ENCODE measurements around the gene SIX5.
"Not testable (repeated sequence)": the region's sequence is repeated elsewhere in the genome, so short reads cannot be mapped to it uniquely, and the experiment has no call there.

Gene SIX5

DNA sequence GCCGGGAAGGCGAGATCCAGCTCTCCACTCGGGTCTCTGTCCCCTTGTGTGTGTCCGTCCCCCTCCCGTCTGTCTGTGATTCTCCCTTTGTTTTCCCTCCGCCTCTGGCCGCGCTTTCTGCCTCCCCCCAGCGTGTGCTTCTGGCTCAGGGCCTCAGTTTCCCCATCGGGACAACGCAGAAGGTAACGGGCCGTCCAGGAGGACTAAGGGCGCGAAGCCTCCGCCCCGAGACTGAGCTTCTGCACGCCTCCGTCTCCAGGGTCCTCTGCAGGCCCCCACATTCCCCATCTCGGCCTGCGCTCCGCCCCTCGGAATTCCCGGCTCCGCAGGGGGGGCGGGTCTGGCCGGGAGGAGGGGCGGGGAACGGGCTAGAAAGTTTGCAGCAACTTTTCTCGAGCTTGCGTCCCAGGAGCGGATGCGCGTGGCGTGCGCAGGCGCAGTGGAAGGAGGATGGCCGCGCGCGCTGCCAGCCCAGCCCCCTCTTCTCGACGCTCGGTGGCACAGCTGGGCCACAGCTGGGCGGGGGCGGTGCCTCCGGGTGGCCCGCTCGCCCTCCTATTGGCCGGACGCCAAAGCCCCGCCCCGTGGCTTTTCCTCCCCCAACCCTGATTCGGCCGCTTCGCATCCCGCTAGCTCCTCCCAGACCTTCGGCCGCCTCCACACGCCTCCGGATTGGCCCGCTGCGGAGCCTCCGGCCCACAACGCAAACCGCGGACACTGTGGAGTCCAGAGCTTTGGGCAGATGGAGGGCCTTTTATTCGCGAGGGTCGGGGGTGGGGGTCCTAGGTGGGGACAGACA, at the start of gene SIX5:
Gene SIX5, minus strand, starts transcription at position 269 of the 799 bp plus-strand sequence. CDS start 408 bp downstream, outside the sequence.
- DNase-seq (ENCODE audit: low read depth in 2 of 2): peak; percentile 90 to 94

GRCh38 chr19:45817725-45818301, 48.8 kb upstream of the SIX5 start:
- no peak for DNase-seq (ENCODE audit: low read depth in 2 of 2)

DNA sequence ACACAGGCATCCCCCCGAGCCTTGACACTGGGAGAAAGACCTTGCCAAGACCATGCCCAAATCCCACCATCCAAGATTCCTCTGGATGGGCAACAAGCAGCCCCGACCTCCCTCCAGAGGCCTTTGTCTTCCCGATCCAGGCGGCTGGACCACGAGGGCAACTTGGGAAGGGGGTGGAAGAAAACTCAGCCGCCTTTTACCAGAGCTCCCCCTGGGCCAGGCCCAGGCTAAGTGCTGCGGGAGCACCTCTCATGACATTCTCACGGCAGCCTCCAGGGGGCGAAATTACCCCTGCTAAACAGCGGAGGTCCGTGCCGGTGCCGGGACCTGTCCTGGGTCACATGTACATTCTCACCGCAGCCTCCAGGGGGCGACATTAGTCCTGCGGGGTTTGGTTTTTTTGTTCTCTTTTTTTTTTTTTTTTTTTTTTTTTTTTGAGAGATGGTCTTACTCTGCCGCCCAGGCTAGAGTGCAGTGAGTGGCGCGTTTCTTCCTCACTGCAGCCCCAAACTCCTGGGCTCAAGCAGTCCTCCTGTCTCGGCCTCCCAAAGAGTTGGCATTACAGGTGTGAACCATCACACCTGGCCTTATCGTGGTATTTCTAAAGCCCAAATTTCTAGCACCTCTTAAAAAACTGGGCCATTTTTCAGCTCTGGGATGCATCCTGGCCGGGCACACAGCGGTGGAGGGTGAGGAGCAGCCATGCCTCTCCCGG, 48.1 kb upstream of the SIX5 start:
- peak; percentile 95 to 96 for DNase-seq (ENCODE audit: low read depth in 2 of 2)

- DNase-seq (ENCODE audit: low read depth in 2 of 2): no peak
Measured at GRCh38 chr19:45816236-45817009, 47.4 kb upstream of the SIX5 start.

GRCh38 chr19:45815481-45816216, 46.6 kb upstream of the SIX5 start:
- no peak for DNase-seq (ENCODE audit: low read depth in 2 of 2)

DNA sequence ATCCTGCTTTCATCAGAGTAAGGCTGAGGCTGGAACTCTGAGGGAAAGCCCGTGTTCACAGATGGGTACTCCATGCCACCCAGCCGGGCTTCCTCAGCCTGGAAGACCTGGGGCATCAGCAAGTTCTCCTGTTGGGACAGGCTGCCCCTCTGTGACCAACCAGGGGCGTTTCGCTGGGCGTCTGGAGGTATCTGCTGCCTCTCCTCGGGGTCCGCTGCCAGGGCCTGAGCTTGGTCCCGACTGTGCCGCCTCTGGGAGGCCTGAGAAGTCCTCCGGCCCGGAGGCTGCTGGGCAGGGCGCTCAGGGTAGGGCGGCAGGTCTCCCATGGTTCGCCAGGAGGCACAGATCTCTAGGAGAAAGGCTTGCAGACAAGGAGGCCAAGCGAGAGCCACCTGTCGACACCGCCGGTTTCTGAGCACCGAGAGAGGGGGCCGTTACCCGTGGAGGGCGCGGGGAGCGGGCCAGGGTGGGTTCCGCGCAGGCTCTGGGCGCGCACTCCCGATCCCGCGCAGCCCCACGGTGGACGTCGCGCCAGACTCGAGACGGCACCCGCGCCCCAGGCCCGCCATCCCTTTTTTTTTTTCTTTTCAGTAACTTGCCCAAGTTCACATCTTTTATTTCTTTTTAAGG, 45.9 kb upstream of the SIX5 start, which contains the start of gene RSPH6A:
Gene RSPH6A, minus strand, starts transcription at position 458 of the 630 bp plus-strand sequence. Its CDS starts 132 bp downstream, at position 326.
- no peak for DNase-seq (ENCODE audit: low read depth in 2 of 2)

DNA sequence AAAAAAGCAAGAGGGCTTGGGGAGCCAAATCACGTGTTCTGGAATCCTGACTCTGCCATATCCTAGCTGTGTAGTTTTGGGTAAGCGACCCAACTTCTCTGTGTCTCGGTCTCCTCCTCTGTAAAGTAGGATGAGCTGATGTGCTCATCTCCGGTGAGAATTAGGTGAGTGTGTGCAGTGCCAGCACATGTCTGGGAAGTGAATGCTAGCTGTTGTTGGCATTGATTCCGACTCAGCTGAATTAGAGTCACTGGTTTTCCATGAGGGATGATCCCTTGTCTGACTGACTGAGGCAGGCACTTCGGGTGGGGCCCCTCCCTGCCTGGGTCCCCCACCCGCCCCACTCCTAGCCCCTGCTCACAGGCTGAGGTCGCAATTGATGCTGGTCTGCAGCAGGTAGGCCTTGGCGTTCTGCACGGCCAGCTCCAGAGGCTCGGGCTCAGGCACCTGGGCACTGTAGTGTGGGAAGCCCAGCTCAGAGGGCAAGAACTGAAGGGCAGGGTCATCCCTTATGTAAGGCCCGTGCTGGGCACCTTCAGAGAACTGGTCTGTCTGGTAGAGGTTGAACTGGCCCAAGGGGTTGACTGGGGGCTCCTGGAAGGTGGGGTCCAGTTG, 45.2 kb upstream of the SIX5 start:
- no peak for DNase-seq (ENCODE audit: low read depth in 2 of 2)

- no peak for DNase-seq (ENCODE audit: low read depth in 2 of 2)
Measured at GRCh38 chr19:45812297-45812696, 43.2 kb upstream of the SIX5 start.

- no peak for DNase-seq (ENCODE audit: low read depth in 2 of 2)
Measured at GRCh38 chr19:45809643-45810159, 40.6 kb upstream of the SIX5 start.

GRCh38 chr19:45805719-45806118, 36.7 kb upstream of the SIX5 start:
- no peak for DNase-seq (ENCODE audit: low read depth in 2 of 2)

DNA sequence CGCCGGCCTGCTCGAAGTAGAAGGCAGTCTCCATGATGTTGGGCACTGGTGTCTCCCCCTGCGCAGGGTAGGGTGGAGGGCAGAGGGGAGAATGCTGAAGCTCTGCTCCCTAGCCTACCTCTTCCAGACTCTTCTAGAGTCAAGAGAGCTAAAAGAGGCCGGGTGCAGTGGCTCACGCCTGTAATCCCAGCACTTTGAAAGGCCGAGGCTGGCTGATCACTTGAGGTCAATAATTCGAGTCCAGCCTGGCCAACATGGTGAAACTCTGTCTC, 35.8 kb upstream of the SIX5 start:
- no peak for DNase-seq (ENCODE audit: low read depth in 2 of 2)

DNA sequence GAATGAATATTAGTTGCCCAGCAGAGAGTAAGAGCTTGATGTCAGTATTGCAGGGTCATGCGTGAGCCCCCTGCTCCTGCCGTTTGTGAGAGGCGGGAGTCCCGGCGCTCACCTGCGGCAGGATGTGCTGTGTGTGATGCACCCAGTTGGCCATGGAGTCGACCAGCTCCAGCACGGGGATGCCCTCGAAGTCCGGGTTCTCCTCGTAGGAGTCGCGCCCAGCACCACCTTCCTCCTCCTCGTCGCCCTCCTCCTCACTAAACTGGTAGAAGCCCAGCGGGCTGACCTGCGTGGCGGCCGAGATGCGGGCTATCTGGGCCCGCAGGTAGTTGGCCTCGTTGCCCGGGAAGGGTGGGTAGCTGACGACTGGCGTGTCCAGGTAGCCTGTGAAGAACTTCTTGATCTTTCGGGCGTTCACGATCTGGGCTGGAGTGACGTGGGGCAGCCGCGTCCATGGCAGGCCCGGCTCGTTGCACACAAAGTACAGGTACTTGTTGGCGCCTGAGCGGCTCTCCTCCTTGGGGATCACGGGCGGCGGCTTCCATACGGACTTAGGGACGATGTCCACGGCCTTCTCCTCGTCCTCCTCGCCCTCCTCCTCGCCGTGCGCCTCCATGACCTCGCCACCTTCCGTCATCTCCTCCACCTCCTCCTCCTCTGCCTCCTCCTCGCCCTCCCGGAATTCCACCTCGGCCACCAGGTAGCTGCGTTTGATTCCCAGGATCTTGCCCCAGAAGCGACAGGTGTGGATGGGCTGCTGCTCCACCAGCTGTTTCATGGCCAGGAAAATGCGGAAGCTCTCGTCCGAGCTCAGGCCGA, 35.3 kb upstream of the SIX5 start:
- no peak for DNase-seq (ENCODE audit: low read depth in 2 of 2)

DNA sequence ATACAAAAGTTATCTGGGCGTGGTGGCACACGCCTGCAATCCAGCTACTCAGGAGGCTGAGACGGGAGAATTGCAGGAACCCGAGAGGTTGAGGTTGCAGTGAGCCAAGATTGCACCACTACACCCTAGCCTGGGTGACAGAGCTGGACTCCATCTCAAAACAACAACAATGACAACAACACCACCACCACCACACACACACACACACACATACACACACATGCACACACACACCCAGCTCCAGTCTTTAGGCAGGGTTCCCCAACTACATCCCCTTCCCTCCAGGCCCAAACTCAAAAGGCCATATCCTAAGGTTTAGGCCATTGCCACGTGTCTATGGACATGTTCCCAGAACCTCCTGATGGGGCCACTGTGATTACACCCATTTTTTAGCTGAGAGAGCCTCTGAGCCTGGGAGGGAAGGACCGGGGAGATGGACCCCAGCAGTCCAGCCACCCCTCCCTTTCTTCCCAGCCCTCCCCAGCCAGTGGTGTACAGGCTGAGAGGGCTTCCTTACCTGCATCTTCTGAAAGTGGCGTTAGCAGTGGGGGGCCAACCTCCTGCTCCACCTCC, 32.6 kb upstream of the SIX5 start:
- no peak for DNase-seq (ENCODE audit: low read depth in 2 of 2)

- no peak for DNase-seq (ENCODE audit: low read depth in 2 of 2)
Measured at GRCh38 chr19:45800070-45800553, 31.1 kb upstream of the SIX5 start.

- not testable (repeated sequence) for DNase-seq (ENCODE audit: low read depth in 2 of 2)
Measured at GRCh38 chr19:45799541-45799940, 30.5 kb upstream of the SIX5 start.

DNA sequence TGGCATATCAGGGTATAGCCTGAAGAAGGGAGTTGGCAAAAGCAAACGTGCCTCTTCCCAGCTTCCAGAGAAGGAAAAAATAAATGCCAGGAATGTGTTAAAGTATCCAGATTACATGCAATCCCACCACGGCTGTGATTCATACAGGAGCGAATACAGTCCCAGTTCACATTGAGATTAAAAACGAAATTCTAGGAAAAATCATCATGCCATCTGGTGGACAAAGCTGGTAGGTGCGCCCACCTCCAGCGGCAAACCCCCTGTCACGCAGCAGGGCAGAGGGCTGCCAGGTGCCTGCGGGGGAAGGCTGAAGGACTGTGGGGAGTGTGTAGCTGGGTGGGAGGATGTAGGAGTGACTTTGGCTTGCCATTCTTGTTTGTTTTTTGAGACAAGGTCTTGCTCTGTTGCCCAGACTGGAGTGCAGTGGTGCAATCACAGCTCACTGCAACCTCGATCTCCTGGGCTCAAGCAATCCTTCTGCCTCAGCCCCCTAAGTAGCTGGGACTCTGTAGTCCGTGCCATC, 30.0 kb upstream of the SIX5 start:
- DNase-seq (ENCODE audit: low read depth in 2 of 2): peak; percentile 49 to 55

- no peak for DNase-seq (ENCODE audit: low read depth in 2 of 2)
Measured at GRCh38 chr19:45794627-45795026, 25.6 kb upstream of the SIX5 start.

GRCh38 chr19:45793876-45794275, 24.8 kb upstream of the SIX5 start:
- DNase-seq (ENCODE audit: low read depth in 2 of 2): no peak

DNA sequence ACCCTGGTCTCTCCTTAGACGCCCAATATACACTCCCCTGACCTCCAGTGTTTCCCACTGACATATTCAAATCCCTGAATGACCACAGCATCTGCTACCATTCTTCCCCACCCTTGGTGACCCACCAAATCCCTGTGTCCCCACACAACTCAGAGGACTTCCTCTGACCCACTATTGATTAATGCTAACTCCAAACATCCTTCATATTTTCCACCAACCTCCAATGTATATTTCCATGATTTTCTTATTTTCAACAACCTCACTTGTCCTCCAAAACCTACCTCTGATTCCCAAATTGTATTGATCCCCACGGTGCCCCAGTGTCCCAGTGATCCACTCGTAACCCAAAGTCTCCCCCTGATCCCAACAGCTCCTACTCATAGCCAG, 24.1 kb upstream of the SIX5 start:
- no peak for DNase-seq (ENCODE audit: low read depth in 2 of 2)
